ENCODE data around the gene VAV2.
"Not testable (repeated sequence)": the region's sequence is repeated elsewhere in the genome, so short reads cannot be mapped to it uniquely, and the experiment has no call there.

Gene VAV2

GRCh38 chr9:133759946-133760345 lies 232.2 kb downstream of the VAV2 start:
- FAIRE-seq, result no peak

DNA sequence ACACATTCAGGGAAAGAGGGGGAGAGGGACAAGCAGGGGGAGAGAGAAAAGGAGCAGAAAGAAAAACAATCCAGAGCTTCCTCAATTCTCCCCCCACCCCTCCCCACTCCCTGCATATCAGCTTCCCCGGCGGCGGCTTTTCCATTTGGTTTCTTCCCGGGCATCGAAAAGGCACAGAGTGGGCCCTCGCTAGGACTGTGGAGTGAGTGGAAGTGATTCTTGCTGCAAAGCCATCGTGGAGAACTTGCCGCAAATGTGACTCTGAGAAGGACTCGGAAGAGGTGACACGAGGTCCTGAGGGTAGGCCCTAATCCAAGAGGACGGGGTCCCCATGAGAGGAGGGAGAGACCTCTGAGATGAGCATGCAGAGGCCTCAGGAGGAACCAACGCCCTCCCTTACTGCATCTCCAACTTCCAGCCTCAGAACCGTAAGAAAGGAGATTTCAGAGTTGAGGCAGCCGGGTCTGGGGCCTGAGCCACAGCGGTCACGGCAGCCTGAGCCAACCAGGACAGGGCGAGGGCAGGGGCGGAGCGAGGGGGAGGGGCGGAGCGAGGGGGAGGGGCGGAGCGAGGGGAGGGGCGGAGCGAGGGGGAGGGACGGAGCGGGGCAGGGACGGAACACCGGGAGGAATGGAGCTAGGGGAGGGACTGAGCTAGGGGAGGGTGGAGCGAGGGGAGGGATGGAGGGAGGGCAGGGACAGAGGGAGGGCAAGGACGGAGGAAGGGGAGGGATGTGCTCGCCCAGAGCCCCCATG lies 232.8 kb downstream of the VAV2 start:
- FAIRE-seq (no peak), DNase-seq (ENCODE audit: low spot score) (no peak)

More at GRCh38 chr9:133759946-133760345, 232.2 kb downstream of the VAV2 start:
- DNase-seq (ENCODE audit: low spot score), result no peak

- no peak for FAIRE-seq
- DNase-seq (ENCODE audit: low spot score), result no peak
Observed at GRCh38 chr9:133758228-133758627, 233.9 kb downstream of the VAV2 start.

GRCh38 chr9:133754688-133755227 lies 237.4 kb downstream of the VAV2 start:
- DNase-seq (ENCODE audit: low spot score), result no peak
- no peak for FAIRE-seq

GRCh38 chr9:133754187-133754586 lies 237.9 kb downstream of the VAV2 start:
- FAIRE-seq (no peak), DNase-seq (ENCODE audit: low spot score) (no peak)

DNA sequence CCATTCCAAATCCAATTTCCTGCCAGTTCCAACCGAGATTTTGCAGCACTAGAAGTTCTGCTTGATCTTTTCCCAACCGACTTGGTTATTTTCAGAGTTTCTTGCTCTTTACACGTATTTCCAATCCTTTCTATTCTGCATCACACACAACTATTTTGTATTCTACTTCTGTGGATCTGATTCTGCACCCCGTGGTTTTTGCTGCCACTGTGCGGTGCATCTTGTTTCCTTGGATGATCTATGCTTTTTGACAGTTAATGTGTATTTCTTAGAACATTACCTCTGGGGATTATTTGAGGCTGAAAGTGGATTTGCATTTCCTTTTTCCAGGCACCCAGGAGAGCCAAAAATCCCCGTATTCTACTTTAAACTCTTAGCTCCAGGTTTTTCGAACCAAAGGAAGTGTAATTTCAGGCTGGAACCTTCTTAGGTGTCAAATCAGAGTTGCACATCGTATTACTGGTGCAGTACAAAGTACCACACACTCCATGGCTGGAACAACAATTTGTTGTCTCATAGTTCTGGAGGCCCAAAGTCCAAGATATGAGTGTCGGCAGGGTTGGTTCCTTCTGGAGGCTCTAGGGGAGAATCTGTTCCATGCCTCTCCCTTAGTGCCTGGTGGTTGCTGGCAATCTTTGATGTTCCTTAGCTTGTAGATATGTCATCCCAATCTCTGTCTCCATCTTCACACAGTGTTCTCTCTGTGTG lies 239.2 kb downstream of the VAV2 start:
- FAIRE-seq (no peak), DNase-seq (ENCODE audit: low spot score) (no peak)

DNA sequence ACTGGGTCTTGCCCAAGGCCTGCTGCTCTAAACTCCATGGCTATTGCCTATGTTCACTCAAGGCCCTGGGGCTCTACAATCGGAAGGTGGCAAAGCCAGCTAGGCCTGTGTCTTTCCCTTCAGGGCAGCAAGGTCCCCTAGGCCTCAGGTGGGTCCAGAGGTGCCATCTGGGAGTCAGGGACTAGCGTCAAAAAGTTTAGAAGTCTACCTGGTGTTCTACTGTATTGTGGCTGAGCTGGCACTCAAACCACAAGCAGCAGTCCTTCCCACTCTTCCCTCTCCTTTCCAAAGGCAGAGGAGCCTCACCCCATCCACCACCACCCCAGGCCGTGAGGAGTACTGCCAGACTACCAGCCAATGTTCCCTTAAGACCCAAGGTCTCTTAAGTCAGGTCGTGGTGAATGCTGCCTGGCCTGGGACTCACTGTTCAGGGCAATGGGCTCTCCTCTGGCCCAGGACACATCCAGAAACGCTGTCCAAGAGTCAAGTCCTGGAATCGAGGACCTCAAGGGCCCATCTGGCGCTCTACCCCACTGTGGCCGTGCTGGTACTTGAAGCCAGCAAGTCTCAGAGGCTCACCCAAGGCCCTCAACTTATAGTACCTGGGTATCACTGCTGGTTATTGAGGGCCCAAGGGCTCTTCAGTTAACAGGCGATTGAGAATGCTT lies 241.0 kb downstream of the VAV2 start:
- no peak for DNase-seq (ENCODE audit: low spot score)
- no peak for FAIRE-seq

GRCh38 chr9:133747309-133747708 lies 244.8 kb downstream of the VAV2 start:
- FAIRE-seq (no peak), DNase-seq (ENCODE audit: low spot score) (no peak)

DNA sequence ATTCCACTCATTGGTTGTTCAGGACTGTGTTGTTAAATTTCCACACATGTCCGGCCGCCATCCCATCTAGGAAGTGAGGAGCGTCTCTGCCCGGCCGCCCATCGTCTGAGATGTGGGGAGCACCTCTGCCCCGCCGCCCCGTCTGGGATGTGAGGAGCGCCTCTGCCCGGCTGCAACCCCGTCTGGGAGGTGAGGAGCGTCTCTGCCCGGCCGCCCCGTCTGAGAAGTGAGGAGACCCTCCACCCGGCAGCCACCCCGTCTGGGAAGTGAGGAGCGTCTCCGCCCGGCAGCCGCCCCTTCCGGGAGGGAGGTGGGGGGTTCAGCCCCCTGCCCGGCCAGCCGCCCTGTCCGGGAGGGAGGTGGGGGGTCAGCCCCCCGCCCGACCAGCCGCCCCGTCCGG lies 247.6 kb downstream of the VAV2 start:
- not testable (repeated sequence) for FAIRE-seq; DNase-seq (ENCODE audit: low spot score)

- FAIRE-seq (peak; percentile 16), DNase-seq (ENCODE audit: low spot score) (peak; percentile 69)
Observed at GRCh38 chr9:133742849-133743444, 249.2 kb downstream of the VAV2 start.

DNA sequence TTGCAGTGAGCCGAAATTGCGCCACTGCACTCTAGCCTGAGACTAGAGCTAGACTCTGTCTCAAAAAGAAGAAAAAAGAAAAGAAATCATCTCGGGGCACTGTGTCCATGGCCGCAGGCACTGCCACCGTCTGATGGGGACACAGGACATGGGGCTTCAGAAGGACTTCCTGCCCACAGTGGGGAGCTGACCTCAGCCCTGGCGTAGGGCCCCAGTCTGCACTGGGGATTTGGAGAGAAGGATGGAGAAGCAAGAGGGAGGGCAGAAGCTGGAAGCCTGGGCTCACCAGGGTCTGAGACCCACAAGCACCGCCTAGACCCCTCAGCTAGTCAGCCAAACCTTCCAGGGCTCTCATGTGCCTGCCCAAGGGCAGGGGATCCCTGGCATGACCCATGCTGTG lies 249.9 kb downstream of the VAV2 start:
- no peak for FAIRE-seq
- DNase-seq (ENCODE audit: low spot score), result no peak

- no peak for DNase-seq (ENCODE audit: low spot score)
- no peak for FAIRE-seq
Observed at GRCh38 chr9:133741716-133742115, 250.4 kb downstream of the VAV2 start.

DNA sequence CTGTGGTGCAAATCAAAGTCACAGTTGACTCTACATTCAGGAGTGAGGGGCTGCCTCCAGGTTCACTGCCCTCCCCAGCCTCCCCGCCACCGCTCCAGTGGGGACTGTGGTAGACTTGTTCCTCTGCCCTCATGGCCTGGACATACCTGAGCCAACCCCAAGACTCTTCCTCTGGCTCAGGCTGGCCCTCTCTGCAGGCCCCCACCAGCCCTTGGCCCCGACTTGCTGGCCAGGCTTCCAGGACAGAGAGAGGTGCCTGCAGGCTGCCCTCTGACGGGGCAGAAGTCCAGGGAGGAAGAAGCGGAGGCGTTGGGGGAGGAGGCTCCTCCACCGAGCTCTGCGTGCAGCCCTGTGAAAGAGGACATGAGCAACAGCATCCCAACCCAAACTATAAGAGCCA lies 251.2 kb downstream of the VAV2 start:
- FAIRE-seq (no peak), DNase-seq (ENCODE audit: low spot score) (no peak)

- FAIRE-seq, result no peak
Observed at GRCh38 chr9:133739408-133740280, 252.5 kb downstream of the VAV2 start.

GRCh38 chr9:133738640-133739225 lies 253.4 kb downstream of the VAV2 start:
- DNase-seq (ENCODE audit: low spot score) (no peak), FAIRE-seq (no peak)

More at GRCh38 chr9:133739408-133740280, 252.5 kb downstream of the VAV2 start:
- no peak for DNase-seq (ENCODE audit: low spot score)

DNA sequence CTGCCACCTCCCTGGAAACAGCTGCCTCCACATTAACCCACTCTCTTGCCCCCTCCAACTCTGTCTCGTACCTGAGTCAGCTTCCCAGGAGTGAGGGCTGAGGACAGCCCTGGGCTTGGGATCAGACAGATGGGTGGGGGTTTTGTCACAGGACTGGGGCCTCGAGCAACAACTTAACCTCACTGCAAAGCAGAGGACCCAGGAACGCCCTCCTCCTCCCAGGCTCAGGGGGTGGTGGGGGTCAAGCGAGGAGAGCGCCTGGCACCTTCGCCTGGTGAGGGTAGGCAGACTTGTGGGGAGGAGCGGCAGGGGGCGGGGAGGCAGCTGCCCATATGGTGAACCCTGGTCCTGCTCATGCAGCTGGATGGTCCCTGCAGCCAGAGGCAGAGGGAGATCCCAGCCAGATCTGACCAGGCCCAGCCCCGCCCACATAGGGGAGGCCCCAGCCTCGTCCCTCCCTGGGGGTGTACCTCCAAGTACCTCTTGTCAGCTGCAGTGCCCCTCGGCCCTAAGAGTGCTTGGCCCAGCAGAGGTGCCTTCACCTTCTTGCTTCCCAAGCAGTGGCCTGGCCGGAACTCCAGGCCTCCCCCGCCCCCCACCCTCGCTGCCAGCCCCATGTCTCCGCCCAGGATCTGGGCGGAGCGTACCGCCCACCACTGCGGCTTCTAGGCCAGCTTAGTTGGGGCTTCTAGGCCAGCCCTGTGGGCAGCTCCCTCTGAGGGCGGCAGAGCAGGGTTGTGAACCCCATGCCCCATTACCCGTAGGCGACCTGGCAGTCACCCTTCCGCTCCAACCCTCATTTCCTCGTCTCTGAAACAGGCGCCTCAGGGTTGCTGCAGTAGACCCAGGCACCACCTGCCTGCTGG lies 254.1 kb downstream of the VAV2 start, which contains the start of gene SARDH:
TSS of gene SARDH (minus strand) at position 579 of the 866 bp plus-strand sequence. CDS start 4,179 bp downstream, outside the sequence.
- no peak for FAIRE-seq
- no peak for DNase-seq (ENCODE audit: low spot score)

DNA sequence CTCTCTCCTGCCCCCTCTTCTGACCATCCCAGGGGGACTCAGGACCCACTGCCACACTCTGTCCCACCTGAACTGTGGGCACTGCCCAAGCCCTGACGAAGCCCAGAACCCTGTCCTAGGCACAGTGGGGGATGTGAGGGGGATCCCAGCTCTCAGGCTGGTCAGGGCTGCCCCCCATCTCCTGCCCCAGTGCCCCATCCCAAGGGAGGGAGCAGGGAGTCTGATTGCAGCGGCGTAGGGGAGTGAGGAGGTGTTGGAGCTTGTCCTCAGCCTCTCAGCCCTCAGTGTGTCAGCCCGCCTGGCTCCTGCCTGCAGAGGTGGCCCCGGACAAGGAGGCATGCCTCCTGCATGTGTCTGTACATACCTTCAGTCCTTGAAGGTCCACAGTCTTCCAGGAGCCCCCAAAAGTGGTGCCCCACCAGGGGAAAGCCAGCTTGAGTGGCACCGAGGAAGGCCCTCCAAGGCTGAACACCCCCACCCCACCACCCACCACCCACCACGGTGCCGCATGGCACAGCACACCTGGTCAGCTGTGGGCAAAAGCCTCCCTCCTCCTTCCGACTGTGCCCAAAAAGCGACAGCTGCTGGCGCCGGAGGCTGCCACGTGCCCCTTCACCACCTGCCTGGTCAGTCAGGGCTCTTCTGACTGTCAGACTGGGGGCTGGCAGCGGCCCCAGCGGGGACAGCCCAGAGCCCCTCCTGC lies 254.9 kb downstream of the VAV2 start:
- no peak for FAIRE-seq
- DNase-seq (ENCODE audit: low spot score), result no peak

DNA sequence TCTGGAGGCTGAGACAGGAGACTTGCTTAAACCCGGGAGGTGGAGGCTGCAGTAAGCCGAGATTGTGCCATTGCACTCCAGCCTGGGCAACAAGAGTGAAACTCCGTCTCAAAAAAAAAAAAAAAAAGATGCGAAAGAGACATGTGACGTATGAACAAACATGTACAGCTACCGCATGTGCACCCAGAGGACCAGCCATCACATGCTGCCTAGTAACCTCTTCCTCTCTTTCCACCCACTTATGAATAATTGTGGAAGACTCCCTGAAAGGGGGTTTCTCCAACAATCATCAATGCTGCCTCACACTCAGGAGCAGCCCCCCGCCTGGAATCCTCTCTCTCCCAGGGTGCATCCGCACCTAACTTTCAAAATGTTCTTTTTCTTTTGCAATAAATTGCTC lies 256.2 kb downstream of the VAV2 start:
- FAIRE-seq, result no peak

DNA sequence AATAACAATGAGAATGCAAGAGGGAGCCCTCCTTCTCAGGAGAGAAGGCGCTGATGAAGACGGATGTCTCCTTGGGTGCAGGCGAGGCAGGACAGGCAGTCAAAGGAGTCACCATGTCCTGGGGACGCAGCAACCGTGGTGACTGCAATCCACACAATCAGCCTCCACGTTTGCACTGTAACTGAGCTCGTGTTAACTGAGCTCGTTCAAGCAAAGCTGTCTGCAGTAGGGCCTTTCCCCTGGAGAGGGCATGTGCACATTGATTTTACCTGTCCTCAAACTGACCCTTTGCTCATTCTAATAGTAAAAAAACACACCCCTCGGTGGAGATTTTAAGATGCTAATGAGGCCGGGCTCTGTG lies 256.7 kb downstream of the VAV2 start:
- DNase-seq (ENCODE audit: low spot score), result no peak
- no peak for FAIRE-seq

More for the DNA sequence above, 256.2 kb downstream of the VAV2 start:
- no peak for DNase-seq (ENCODE audit: low spot score)
